Measurements from ENCODE around the gene TMEM30A.

The TMEM30A gene

DNA sequence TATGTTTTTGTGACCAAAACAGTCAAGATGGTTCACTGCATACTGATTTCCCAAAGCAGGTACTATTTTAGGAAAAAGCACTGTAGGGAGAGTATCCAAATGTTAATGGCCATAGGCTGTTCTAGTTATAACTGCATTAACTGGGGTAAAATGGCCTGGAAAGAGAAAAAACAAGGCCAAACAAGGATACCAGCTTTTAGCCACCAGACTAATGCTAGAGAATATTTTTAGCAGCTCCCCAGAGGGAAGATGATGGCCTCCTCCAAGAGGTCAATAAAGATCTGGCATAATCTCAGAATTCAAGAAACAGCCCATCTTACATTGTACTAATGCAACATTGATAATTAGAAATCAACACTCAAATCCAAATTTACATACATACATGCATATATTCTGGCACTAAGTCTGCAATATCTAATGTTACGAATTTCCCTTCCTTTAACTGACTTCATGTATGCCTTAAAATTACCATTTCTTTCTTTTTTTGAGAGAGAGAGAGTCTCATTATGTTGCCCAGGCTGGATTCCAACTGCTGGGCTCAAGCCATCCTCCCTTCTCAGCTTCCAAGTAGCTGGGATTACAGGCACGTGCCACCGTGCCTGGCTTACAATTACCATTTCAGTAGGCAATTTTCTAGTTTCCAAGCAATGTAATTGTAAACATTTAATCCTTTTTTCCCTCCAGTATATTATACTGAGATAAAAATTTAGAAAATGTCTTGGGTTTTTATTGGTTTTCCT is 50.3 kb downstream of the TMEM30A start:
- no peaks in the 10 kb centered on the region; the same call in 1 of the 2 replicates for H3K79me2 ChIP-seq (ENCODE audit: insufficient read depth, low read length)
- H3K4me2 ChIP-seq (ENCODE audit: low read depth, low read length, poor library complexity, severe bottlenecking), result no peak overlapping the region
- no peak for TF ChIP-seq EZH2phosphoT487 (IDR thresholded peaks at IDR 0.05; ENCODE audit: borderline replicate concordance)
- TF ChIP-seq, protein P1, sequence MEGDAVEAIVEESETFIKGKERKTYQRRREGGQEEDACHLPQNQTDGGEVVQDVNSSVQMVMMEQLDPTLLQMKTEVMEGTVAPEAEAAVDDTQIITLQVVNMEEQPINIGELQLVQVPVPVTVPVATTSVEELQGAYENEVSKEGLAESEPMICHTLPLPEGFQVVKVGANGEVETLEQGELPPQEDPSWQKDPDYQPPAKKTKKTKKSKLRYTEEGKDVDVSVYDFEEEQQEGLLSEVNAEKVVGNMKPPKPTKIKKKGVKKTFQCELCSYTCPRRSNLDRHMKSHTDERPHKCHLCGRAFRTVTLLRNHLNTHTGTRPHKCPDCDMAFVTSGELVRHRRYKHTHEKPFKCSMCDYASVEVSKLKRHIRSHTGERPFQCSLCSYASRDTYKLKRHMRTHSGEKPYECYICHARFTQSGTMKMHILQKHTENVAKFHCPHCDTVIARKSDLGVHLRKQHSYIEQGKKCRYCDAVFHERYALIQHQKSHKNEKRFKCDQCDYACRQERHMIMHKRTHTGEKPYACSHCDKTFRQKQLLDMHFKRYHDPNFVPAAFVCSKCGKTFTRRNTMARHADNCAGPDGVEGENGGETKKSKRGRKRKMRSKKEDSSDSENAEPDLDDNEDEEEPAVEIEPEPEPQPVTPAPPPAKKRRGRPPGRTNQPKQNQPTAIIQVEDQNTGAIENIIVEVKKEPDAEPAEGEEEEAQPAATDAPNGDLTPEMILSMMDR (conservative IDR thresholded peaks at IDR 0.05; ENCODE audit: low read length), result no peak
- H3K27me3 ChIP-seq (ENCODE audit: insufficient read depth, low read length, poor library complexity, severe bottlenecking), result no peaks in the 10 kb centered on the region
- H3K4me3 ChIP-seq (ENCODE audit: low read length, poor library complexity, severe bottlenecking), result no peak overlapping the region
- no peaks in the 10 kb centered on the region for H3K9me2 ChIP-seq (replicated peaks; ENCODE audit: low read depth, low read length)
- peaks cover 18% of the 10 kb centered on the region; the same call in 1 of the 2 replicates for H3K36me3 ChIP-seq (ENCODE audit: insufficient read depth, low read length)
- H3K4me1 ChIP-seq (ENCODE audit: insufficient read depth, low read length, poor library complexity, severe bottlenecking), result no peaks in the 10 kb centered on the region
- no peak overlapping the region for H3K9ac ChIP-seq (ENCODE audit: low read depth, low read length, poor library complexity, severe bottlenecking)
- H2AFZ ChIP-seq (ENCODE audit: low read length), result no peak overlapping the region
- no peaks in the 10 kb centered on the region for H3K9me3 ChIP-seq (ENCODE audit: insufficient read depth, low read depth, low read length)
- no peaks in the 10 kb centered on the region for H3F3A ChIP-seq (ENCODE audit: low read depth)
- peaks cover 7% of the 10 kb centered on the region for H4K20me1 ChIP-seq (ENCODE audit: insufficient read depth, low read length, poor library complexity, severe bottlenecking)

DNA sequence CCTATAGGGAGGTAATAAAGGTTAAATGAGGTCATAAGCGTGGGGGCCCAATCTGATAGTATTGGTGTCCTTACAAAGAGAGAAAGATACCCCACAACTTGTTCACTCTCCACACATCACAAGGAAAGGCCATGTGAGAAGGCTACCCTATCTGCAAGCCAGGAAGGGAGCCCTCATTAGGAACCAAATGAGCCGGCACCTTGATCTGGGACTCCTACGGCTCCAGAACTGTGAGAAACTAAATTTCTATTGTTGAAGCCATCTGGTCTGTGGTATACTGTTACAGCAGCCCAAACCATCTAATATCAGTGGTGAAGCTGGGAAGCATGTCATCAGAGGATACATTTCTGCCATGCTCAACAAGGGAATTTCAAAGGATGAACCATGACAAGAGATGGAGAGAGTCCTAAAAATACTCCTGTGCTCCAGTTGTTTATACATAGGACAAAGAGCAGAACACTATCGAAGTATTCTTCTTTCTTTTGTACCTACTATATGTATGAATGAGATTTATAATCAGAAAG is 51.4 kb downstream of the TMEM30A start:
- Histone ChIP-seq H3K9ac (ENCODE audit: low read depth, low read length, poor library complexity, severe bottlenecking) (no peak overlapping the region), H3F3A (ENCODE audit: low read depth) (no peaks in the 10 kb centered on the region), H2AFZ (ENCODE audit: low read length) (no peak overlapping the region), H3K4me3 (ENCODE audit: low read length, poor library complexity, severe bottlenecking) (no peak overlapping the region), H3K9me2 (replicated peaks; ENCODE audit: low read depth, low read length) (no peaks in the 10 kb centered on the region), H3K4me2 (ENCODE audit: low read depth, low read length, poor library complexity, severe bottlenecking) (no peak overlapping the region), H4K20me1 (ENCODE audit: insufficient read depth, low read length, poor library complexity, severe bottlenecking) (peaks cover 7% of the 10 kb centered on the region), H3K9me3 (ENCODE audit: insufficient read depth, low read depth, low read length) (no peaks in the 10 kb centered on the region), H3K36me3 (ENCODE audit: insufficient read depth, low read length) (peaks cover 12% of the 10 kb centered on the region; the same call in 1 of the 2 replicates), H3K27me3 (ENCODE audit: insufficient read depth, low read length, poor library complexity, severe bottlenecking) (no peaks in the 10 kb centered on the region), H3K79me2 (ENCODE audit: insufficient read depth, low read length) (no peaks in the 10 kb centered on the region), H3K4me1 (ENCODE audit: insufficient read depth, low read length, poor library complexity, severe bottlenecking) (no peaks in the 10 kb centered on the region)
- TF ChIP-seq, protein P1 (conservative IDR thresholded peaks at IDR 0.05; ENCODE audit: low read length), result no peak
- no peak for TF ChIP-seq EZH2phosphoT487 (IDR thresholded peaks at IDR 0.05; ENCODE audit: borderline replicate concordance)

DNA sequence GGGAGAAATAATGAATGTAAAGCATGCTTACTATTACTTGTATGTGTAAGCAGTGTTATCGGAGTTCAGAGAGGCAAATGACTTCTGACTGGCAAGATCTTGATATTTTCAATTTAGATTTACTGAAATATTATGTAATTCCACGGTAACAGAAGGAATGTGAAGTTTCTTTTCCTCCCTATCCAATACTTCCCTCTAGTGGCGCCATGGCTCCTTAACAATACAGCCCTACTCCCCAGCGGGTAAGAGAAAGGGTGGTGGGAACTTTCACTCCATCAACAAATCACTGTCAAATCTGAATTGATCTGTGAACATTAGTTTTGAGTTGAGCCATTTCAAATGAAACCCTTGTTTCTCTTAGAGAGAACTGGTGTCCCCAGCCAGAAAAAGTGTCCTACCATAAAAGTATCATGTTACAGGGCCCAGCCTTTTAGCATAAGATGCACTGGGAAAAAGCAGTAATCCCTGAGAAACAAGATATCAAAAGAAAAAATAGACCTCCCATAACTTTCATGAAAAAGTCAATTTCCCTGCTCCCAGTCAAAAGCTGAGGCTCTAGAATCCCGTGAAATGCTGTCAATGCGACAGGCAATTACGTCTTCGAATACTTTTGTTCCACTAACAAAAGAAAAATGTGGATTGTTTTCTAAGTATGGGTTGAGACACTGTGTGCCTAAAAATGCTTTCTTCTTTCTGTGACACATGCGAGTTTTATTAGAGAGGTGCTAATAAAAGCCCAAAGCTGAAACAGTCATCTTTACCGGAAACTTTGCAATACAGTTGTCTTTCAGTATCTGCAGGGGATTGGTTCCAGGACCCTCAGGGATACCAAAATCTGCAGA is 53.9 kb downstream of the TMEM30A start:
- Histone ChIP-seq H4K20me1 (ENCODE audit: insufficient read depth, low read length, poor library complexity, severe bottlenecking) (no peaks in the 10 kb centered on the region), H3K9ac (ENCODE audit: low read depth, low read length, poor library complexity, severe bottlenecking) (no peak overlapping the region), H3K4me3 (ENCODE audit: low read length, poor library complexity, severe bottlenecking) (no peak overlapping the region), H3K36me3 (ENCODE audit: insufficient read depth, low read length) (no peaks in the 10 kb centered on the region), H3K27me3 (ENCODE audit: insufficient read depth, low read length, poor library complexity, severe bottlenecking) (no peaks in the 10 kb centered on the region), H3K79me2 (ENCODE audit: insufficient read depth, low read length) (no peaks in the 10 kb centered on the region), H3K9me3 (ENCODE audit: insufficient read depth, low read depth, low read length) (no peaks in the 10 kb centered on the region), H3F3A (ENCODE audit: low read depth) (no peaks in the 10 kb centered on the region), H3K9me2 (replicated peaks; ENCODE audit: low read depth, low read length) (no peaks in the 10 kb centered on the region), H3K4me2 (ENCODE audit: low read depth, low read length, poor library complexity, severe bottlenecking) (no peak overlapping the region), H2AFZ (ENCODE audit: low read length) (no peak overlapping the region), H3K4me1 (ENCODE audit: insufficient read depth, low read length, poor library complexity, severe bottlenecking) (no peaks in the 10 kb centered on the region)
- TF ChIP-seq EZH2phosphoT487 (IDR thresholded peaks at IDR 0.05; ENCODE audit: borderline replicate concordance), result no peak
- TF ChIP-seq, protein P1 (conservative IDR thresholded peaks at IDR 0.05; ENCODE audit: low read length), result peak; percentile 54
